ENCODE data around the gene MAGI1. TPM values are rescaled to one million over a fixed set of nuclear protein-coding genes. Genes with fewer than 3 reads are reported as not detected.
A peak's percentile ranks its signal among the peaks of the same experiment; 100 is the strongest.

Gene MAGI1
- polyA plus RNA-seq, 1 donor, result 31.2 TPM

DNA sequence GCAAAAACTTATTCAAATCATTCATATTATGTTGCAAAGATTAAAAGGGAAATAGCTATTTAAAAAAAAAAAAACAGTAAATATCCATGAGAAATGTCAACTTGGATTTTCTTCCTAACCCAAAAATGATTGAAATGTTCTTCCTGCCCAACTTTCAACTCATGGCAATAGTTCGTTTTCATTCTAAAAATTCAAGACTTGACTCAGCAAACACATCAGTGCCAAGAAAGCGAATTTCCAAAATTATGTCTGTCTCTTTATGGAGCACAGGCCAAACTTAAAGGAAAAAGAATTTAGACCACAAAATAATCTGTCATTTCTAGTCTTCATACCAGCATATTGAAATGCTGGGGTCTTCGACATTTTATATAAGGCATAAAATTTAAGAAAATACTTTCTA is 63.7 kb downstream of the MAGI1 start:
- 100% methylated on average over 1 of the region's 3 CpGs for WGBS (ENCODE audit: insufficient coverage, low lambda C conversion rate)
- Histone ChIP-seq H3K9me3 (ENCODE audit: control insufficient read depth, low read depth, low read length) (no peaks in the 10 kb centered on the region), H3K36me3 (ENCODE audit: control insufficient read depth, insufficient read depth, low read length) (peaks cover 3% of the 10 kb centered on the region), H3K27ac (ENCODE audit: low read length) (no peak overlapping the region), H3K27me3 (ENCODE audit: control insufficient read depth, insufficient read depth, low read length) (no peaks in the 10 kb centered on the region), H3K4me1 (ENCODE audit: control insufficient read depth, insufficient read depth, low read length) (peaks cover 6% of the 10 kb centered on the region), H3K4me3 (ENCODE audit: low read length) (no peak overlapping the region)
- no peak for DNase-seq

DNA sequence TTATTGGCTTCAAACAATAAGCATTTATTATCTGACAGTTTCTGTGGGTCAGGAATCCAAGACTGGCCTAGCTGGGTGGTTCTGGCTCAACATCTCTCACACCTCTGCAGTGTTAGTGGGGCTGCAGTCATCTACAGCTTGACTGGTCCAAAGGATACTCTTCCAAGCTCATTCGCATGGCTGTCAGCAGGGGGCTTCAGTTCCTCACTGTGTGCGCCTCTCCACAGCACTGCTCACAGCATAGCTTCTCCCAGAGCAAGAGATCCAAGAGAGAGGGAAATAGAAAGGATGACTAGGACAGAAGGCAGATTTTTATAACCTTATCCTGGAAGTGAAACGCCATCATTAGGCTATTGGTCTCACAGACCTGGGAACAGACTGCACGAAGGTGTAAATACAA is 64.2 kb downstream of the MAGI1 start:
- Histone ChIP-seq H3K4me3 (ENCODE audit: low read length) (no peak overlapping the region), H3K4me1 (ENCODE audit: control insufficient read depth, insufficient read depth, low read length) (peaks cover 6% of the 10 kb centered on the region), H3K36me3 (ENCODE audit: control insufficient read depth, insufficient read depth, low read length) (peaks cover 3% of the 10 kb centered on the region), H3K9me3 (ENCODE audit: control insufficient read depth, low read depth, low read length) (no peaks in the 10 kb centered on the region), H3K27ac (ENCODE audit: low read length) (no peak overlapping the region), H3K27me3 (ENCODE audit: control insufficient read depth, insufficient read depth, low read length) (no peaks in the 10 kb centered on the region)
- 100% methylated on average over 1 of the region's 4 CpGs for WGBS (ENCODE audit: insufficient coverage, low lambda C conversion rate)
- DNase-seq, result no peak

DNA sequence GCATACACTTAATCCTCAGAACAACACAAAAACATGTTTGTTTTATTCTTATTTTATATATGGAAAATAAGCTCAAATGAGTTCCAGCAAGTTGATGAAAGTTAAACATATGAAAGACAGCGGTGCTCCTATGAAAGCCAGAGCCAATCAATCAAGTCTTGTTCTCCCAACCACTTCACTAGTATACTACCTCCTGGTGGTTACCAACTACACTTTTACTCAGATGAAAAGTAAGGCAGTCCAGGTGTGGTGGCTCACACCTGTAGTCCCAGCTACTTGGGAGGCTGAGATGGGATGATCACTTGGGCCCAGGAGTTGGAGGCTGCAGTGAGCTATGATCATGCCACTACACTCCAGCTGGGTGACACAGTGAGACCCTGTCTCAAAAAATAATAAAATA is 66.0 kb downstream of the MAGI1 start:
- no CpG with 5 or more reads among the region's 1 CpG for WGBS (ENCODE audit: insufficient coverage, low lambda C conversion rate)
- Histone ChIP-seq H3K4me1 (ENCODE audit: control insufficient read depth, insufficient read depth, low read length) (peaks cover 6% of the 10 kb centered on the region), H3K36me3 (ENCODE audit: control insufficient read depth, insufficient read depth, low read length) (peaks cover 3% of the 10 kb centered on the region), H3K4me3 (ENCODE audit: low read length) (no peak overlapping the region), H3K27me3 (ENCODE audit: control insufficient read depth, insufficient read depth, low read length) (no peaks in the 10 kb centered on the region), H3K9me3 (ENCODE audit: control insufficient read depth, low read depth, low read length) (no peaks in the 10 kb centered on the region), H3K27ac (ENCODE audit: low read length) (no peak overlapping the region)
- DNase-seq, result no peak

DNA sequence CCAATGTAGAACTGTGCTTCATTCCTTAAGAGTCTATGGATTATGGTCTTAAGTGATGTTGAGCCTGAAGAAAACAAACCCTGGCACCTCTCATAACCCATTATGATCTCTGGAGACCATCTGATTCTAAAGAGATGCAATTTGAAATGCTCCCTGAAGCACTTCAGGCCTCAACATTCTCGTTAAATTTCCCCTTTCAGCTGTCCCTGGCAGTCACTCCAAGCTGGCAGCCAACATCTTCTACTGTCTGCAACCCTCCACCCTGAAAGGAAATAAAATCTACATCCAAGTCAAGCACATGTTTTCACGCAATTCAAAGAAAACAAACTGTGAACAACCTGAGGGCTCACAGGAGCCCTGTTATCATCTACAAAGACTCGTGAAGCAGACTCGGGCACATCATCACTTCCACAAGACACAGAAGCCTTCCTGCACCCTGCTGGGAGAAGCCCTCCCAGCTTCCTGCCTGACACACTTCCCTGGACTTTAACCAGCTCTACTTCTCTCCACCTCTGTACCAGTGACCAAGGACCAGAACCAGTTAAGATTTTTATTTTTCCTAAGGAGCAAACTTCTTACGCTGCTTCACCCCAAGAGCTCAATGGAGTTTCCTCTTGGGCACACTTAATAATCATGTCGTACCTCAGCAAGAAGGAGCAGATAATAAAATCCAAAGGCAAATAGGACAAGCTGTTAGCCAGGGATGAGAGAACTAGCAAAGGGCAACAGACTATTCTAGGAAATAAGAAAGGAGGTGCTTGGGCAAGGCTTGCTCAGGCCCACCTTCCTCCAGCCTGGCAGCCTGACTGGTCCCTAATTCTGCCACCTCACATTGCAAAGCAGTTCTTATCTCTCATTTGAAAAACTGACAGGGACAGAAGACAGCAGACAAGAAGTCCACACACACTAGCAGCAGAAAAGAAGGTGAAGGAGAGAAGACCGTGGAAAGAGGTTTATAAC is 67.1 kb downstream of the MAGI1 start:
- no peak overlapping the region for H3K4me3 ChIP-seq (ENCODE audit: low read length)
- peak overlapping the region; percentile 64 for H3K27ac ChIP-seq (ENCODE audit: low read length)
- H3K4me1 ChIP-seq (ENCODE audit: control insufficient read depth, insufficient read depth, low read length), result peaks cover 6% of the 10 kb centered on the region
- peak; percentile 53 to 76 for DNase-seq
- no peaks in the 10 kb centered on the region for H3K27me3 ChIP-seq (ENCODE audit: control insufficient read depth, insufficient read depth, low read length)
- no peaks in the 10 kb centered on the region for H3K9me3 ChIP-seq (ENCODE audit: control insufficient read depth, low read depth, low read length)
- 40% methylated on average over 2 of the region's 7 CpGs for WGBS (ENCODE audit: insufficient coverage, low lambda C conversion rate)
- peaks cover 3% of the 10 kb centered on the region for H3K36me3 ChIP-seq (ENCODE audit: control insufficient read depth, insufficient read depth, low read length)

DNA sequence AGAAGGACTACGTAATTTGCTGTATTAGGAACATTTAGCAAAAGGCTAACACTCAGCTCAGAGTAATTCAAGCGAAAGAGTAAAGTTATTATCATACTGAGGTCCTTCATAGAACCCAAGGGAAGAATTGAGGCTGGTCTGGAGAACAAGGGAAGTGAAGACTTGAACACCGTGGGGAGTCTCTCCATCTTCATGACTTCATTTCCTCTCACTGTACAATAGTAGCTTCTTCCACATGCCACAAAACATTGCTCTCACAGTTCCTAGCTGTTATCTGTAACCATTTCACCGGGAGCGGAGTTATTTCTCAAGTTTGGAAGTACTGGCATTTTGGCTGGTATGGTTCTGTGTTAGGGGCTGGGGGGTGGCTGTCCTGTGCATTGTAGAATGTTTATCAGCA is 69.7 kb downstream of the MAGI1 start:
- Histone ChIP-seq H3K9me3 (ENCODE audit: control insufficient read depth, low read depth, low read length) (no peaks in the 10 kb centered on the region), H3K36me3 (ENCODE audit: control insufficient read depth, insufficient read depth, low read length) (no peaks in the 10 kb centered on the region), H3K4me1 (ENCODE audit: control insufficient read depth, insufficient read depth, low read length) (peaks cover 6% of the 10 kb centered on the region), H3K27ac (ENCODE audit: low read length) (no peak overlapping the region), H3K4me3 (ENCODE audit: low read length) (no peak overlapping the region), H3K27me3 (ENCODE audit: control insufficient read depth, insufficient read depth, low read length) (no peaks in the 10 kb centered on the region)
- no peak for DNase-seq
- 100% methylated on average over 1 of the region's 5 CpGs for WGBS (ENCODE audit: insufficient coverage, low lambda C conversion rate)

DNA sequence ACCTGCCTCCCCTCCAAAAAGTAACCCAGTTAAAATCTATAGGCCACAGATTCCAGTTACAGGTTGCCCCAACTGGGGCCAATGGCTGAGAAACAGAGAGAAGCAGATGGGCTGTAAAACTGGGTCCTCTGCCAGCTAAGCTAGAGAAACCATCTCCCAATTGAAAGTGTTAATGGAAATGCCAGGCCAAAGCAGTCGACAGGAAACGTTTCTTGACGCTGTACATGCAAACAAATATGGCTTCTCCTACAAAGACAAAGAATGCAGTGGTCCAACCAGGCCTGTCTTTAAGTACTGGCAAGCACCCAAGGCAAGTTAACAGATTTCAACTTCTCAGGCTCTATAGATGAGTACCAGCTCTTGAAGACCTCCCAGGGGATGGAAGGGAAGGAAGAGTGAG is 71.3 kb downstream of the MAGI1 start:
- no CpG with 5 or more reads among the region's 3 CpGs for WGBS (ENCODE audit: insufficient coverage, low lambda C conversion rate)
- Histone ChIP-seq H3K9me3 (ENCODE audit: control insufficient read depth, low read depth, low read length) (no peaks in the 10 kb centered on the region), H3K27ac (ENCODE audit: low read length) (no peak overlapping the region), H3K4me1 (ENCODE audit: control insufficient read depth, insufficient read depth, low read length) (peaks cover 6% of the 10 kb centered on the region), H3K27me3 (ENCODE audit: control insufficient read depth, insufficient read depth, low read length) (no peaks in the 10 kb centered on the region), H3K4me3 (ENCODE audit: low read length) (no peak overlapping the region), H3K36me3 (ENCODE audit: control insufficient read depth, insufficient read depth, low read length) (no peaks in the 10 kb centered on the region)
- DNase-seq, result no peak

DNA sequence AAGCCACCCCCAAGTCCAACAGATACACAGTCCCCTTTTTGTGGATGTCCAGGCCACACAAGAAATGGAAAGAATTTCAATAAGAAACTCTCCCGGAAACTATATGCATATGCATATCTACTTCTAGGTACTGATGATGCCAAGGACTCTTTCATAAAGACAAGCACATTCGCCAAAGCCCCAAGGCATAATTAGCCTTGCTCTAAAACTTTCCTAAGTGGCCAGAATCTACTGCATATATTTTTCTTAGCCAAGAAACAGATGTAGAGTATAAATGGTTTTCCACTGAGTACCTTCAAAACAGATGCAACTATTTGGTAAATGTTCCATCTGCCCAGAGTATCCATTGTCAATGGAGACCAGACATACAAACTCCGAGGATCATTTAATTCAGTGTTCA is 73.9 kb downstream of the MAGI1 start:
- Histone ChIP-seq H3K4me3 (ENCODE audit: low read length) (no peak overlapping the region), H3K4me1 (ENCODE audit: control insufficient read depth, insufficient read depth, low read length) (peaks cover 13% of the 10 kb centered on the region), H3K36me3 (ENCODE audit: control insufficient read depth, insufficient read depth, low read length) (no peaks in the 10 kb centered on the region), H3K27me3 (ENCODE audit: control insufficient read depth, insufficient read depth, low read length) (no peaks in the 10 kb centered on the region), H3K9me3 (ENCODE audit: control insufficient read depth, low read depth, low read length) (no peaks in the 10 kb centered on the region), H3K27ac (ENCODE audit: low read length) (no peak overlapping the region)
- 86% methylated on average over 1 of the region's 3 CpGs for WGBS (ENCODE audit: insufficient coverage, low lambda C conversion rate)
- no peak for DNase-seq

DNA sequence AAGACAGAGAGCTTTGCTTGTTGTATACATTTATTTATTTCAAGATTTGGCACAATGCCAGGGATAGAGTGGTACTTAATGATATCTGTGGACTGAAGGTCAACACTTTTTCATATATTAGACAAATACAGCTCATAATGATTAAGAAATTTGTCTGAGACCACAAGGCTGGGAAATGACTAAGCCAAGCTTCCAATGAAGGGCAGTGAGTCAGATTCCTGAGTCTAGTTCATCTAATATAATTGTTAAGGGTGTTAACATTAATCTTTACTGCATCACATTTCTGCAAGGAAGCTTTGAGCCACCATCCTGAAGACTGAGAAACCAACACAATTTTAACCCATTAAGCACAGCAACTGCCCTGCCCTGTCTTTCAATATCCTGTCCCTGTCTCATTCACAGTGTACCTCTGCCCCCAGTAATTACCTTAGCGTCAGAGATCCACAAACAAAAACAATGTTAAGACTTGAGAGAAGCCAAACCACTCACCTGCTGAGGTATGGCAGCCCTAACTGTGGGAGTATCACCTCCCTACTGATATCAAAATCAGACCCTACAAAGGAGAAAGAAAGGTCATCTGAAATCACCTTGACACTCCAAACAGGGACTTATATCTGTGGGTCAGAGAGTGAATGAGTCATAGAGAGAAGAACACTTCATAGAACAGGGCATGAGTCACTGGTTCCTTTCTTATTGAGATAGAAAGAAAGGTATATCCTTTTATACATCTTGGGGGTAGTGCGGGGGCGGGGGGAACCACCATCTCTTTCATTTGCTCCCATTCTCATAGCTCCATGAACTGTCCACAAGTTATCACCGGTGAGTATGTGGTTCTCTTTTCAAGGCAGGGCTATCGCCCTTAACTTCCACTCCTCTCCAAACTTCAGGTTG is 74.7 kb downstream of the MAGI1 start:
- peaks cover 13% of the 10 kb centered on the region for H3K4me1 ChIP-seq (ENCODE audit: control insufficient read depth, insufficient read depth, low read length)
- peak in 1 of 2 donors; percentile 71 for DNase-seq
- no peaks in the 10 kb centered on the region for H3K36me3 ChIP-seq (ENCODE audit: control insufficient read depth, insufficient read depth, low read length)
- no peak overlapping the region for H3K4me3 ChIP-seq (ENCODE audit: low read length)
- WGBS (ENCODE audit: insufficient coverage, low lambda C conversion rate), result 90% methylated on average over 2 of the region's 5 CpGs
- no peaks in the 10 kb centered on the region for H3K9me3 ChIP-seq (ENCODE audit: control insufficient read depth, low read depth, low read length)
- no peaks in the 10 kb centered on the region for H3K27me3 ChIP-seq (ENCODE audit: control insufficient read depth, insufficient read depth, low read length)
- H3K27ac ChIP-seq (ENCODE audit: low read length), result peak overlapping the region; percentile 55

DNA sequence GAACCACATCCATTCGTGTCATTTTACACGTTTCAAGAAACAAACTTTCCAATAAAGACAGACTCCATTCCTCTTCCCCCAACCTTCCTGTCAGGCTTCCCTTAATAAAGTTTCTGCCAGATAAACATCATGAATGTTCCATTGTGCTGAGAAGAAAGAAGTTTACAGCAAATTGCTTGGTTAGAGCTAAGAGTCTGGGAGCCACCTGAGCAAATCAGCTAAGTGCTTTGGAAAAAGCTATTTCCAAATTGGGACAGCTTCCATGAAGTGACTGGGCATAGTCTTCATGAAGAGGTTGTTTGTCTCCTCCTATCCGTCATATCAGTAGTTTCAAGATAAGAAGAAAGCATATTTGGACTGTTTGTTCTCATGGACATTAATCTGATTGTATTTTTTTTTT is 77.0 kb downstream of the MAGI1 start:
- Histone ChIP-seq H3K27ac (ENCODE audit: low read length) (peak overlapping the region; percentile 42), H3K36me3 (ENCODE audit: control insufficient read depth, insufficient read depth, low read length) (no peaks in the 10 kb centered on the region)
- WGBS (ENCODE audit: insufficient coverage, low lambda C conversion rate), result no CpG with 5 or more reads among the region's 3 CpGs

DNA sequence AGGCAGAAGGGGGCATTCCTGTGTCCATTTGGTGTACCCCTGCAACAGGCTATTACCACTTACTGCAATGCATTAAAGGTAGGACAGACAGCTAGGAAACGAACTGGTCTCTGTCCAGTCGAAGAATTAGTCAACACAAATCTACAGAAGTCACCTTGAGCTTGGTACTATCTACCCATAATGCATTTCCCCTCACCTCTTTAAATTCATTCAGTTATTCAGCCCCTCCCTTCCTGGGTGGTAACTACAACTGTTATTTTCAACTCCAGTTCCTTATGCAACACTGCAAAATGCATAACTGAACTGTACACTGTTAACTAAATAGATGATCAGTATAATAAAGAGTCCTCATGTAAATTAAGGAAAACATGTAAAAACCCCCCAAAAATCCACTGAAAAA is 77.6 kb downstream of the MAGI1 start:
- Histone ChIP-seq H3K27ac (ENCODE audit: low read length) (no peak overlapping the region), H3K4me3 (ENCODE audit: low read length) (no peak overlapping the region), H3K36me3 (ENCODE audit: control insufficient read depth, insufficient read depth, low read length) (no peaks in the 10 kb centered on the region), H3K4me1 (ENCODE audit: control insufficient read depth, insufficient read depth, low read length) (peaks cover 16% of the 10 kb centered on the region), H3K9me3 (ENCODE audit: control insufficient read depth, low read depth, low read length) (no peaks in the 10 kb centered on the region), H3K27me3 (ENCODE audit: control insufficient read depth, insufficient read depth, low read length) (no peaks in the 10 kb centered on the region)
- DNase-seq, result peak in 1 of 2 donors; percentile 23
- no CpG with 5 or more reads among the region's 2 CpGs for WGBS (ENCODE audit: insufficient coverage, low lambda C conversion rate)

More for the DNA sequence above, 77.0 kb downstream of the MAGI1 start:
- no peaks in the 10 kb centered on the region for H3K27me3 ChIP-seq (ENCODE audit: control insufficient read depth, insufficient read depth, low read length)
- H3K4me3 ChIP-seq (ENCODE audit: low read length), result no peak overlapping the region
- no peaks in the 10 kb centered on the region for H3K9me3 ChIP-seq (ENCODE audit: control insufficient read depth, low read depth, low read length)
- DNase-seq, result peak in 1 of 2 donors; percentile 27
- peaks cover 13% of the 10 kb centered on the region for H3K4me1 ChIP-seq (ENCODE audit: control insufficient read depth, insufficient read depth, low read length)

Data from large intestine (tissue), 3 donors.